ENCODE results near the gene MAP1S.

DNA sequence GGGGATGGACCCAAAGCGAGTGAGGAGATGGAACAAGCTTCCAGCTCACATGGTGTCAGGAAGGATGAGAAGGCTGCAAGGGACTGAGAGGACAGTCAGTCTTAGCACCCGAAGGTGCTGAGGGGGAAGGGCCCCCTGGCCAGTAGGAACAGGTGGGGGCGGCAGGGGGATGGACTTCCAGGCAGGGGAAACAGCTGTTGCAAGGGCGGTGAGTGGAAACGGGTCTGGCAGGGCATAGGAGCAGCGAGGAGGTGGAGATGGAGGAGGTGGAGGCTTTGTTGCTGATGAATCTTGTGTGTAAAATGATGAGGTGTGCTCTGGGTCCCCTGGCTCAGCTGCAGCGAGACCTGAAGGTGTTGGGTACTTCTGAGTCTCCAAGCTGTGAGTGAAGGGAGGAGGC lies 1.2 kb downstream of the MAP1S start:
- TF ChIP-seq, protein P1, sequence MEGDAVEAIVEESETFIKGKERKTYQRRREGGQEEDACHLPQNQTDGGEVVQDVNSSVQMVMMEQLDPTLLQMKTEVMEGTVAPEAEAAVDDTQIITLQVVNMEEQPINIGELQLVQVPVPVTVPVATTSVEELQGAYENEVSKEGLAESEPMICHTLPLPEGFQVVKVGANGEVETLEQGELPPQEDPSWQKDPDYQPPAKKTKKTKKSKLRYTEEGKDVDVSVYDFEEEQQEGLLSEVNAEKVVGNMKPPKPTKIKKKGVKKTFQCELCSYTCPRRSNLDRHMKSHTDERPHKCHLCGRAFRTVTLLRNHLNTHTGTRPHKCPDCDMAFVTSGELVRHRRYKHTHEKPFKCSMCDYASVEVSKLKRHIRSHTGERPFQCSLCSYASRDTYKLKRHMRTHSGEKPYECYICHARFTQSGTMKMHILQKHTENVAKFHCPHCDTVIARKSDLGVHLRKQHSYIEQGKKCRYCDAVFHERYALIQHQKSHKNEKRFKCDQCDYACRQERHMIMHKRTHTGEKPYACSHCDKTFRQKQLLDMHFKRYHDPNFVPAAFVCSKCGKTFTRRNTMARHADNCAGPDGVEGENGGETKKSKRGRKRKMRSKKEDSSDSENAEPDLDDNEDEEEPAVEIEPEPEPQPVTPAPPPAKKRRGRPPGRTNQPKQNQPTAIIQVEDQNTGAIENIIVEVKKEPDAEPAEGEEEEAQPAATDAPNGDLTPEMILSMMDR (IDR thresholded peaks at IDR 0.05; ENCODE audit: low read depth, low read length), result no peak
- TF ChIP-seq EZH2phosphoT487 (IDR thresholded peaks at IDR 0.05; ENCODE audit: low read depth), result no peak
